Measurements from ENCODE around the gene ASB13. TPM values are rescaled to one million over a fixed set of nuclear protein-coding genes. Genes with fewer than 3 reads are reported as not detected.

The ASB13 gene
- total RNA-seq, 1 donor from 2014 or later = 15.3 TPM

GRCh38 chr10:5649746-5650145 is 16.6 kb downstream of the ASB13 start:
- TF ChIP-seq CTCF (IDR thresholded peaks at IDR 0.05) = no peak
- peaks cover 0 to 4% of the 10 kb centered on the region in 2 donors for H3K4me1 ChIP-seq
- no peak overlapping the region for H3K4me3 ChIP-seq
- no peaks in the 10 kb centered on the region for H3K27me3 ChIP-seq
- H3K9me3 ChIP-seq = no peaks in the 10 kb centered on the region
- intact Hi-C loops (cut with DNase I) = no loop called here
- H3K27ac ChIP-seq = no peak overlapping the region
- DNase-seq (ENCODE audit: low spot score in 2 of 2) = no peak
- H3K36me3 ChIP-seq = peaks cover 16 to 43% of the 10 kb centered on the region in 2 donors

- H3K4me1 ChIP-seq = peaks cover 0 to 5% of the 10 kb centered on the region in 2 donors
- no peak for TF ChIP-seq CTCF (IDR thresholded peaks at IDR 0.05)
- H3K36me3 ChIP-seq = peaks cover 16 to 43% of the 10 kb centered on the region in 2 donors
- no peak overlapping the region for H3K4me3 ChIP-seq
- DNase-seq (ENCODE audit: low spot score in 2 of 2) = no peak
- H3K9me3 ChIP-seq = no peaks in the 10 kb centered on the region
- intact Hi-C loops (cut with DNase I) = no loop called here
- H3K27ac ChIP-seq = no peak overlapping the region
- no peaks in the 10 kb centered on the region for H3K27me3 ChIP-seq
These were observed 17.6 kb downstream of the ASB13 start for GRCh38 chr10:5648494-5649457.

GRCh38 chr10:5647507-5648240 is 18.7 kb downstream of the ASB13 start:
- H3K4me3 ChIP-seq = no peak overlapping the region
- H3K9me3 ChIP-seq = no peaks in the 10 kb centered on the region
- peaks cover 0 to 12% of the 10 kb centered on the region in 2 donors for H3K4me1 ChIP-seq
- H3K27me3 ChIP-seq = no peaks in the 10 kb centered on the region
- H3K27ac ChIP-seq = peak overlapping the region in 1 of 2 donors; percentile 46
- intact Hi-C loops (cut with DNase I) = no loop called here
- DNase-seq (ENCODE audit: low spot score in 2 of 2) = no peak
- peaks cover 16 to 40% of the 10 kb centered on the region in 2 donors for H3K36me3 ChIP-seq
- no peak for TF ChIP-seq CTCF (IDR thresholded peaks at IDR 0.05)

GRCh38 chr10:5645944-5646617 is 20.3 kb downstream of the ASB13 start:
- Histone ChIP-seq H3K27me3 (no peaks in the 10 kb centered on the region), H3K4me1 (peaks cover 0 to 10% of the 10 kb centered on the region in 2 donors), H3K36me3 (peaks cover 27 to 47% of the 10 kb centered on the region in 2 donors), H3K9me3 (no peaks in the 10 kb centered on the region), H3K4me3 (no peak overlapping the region), H3K27ac (peak overlapping the region; percentile 15)
- DNase-seq (ENCODE audit: low spot score in 2 of 2) = no peak
- no peak for TF ChIP-seq CTCF (IDR thresholded peaks at IDR 0.05)
- intact Hi-C loops (cut with DNase I) = no loop called here

GRCh38 chr10:5645375-5645774 is 21.0 kb downstream of the ASB13 start:
- Histone ChIP-seq H3K9me3 (no peaks in the 10 kb centered on the region), H3K36me3 (peaks cover 28 to 51% of the 10 kb centered on the region in 2 donors), H3K4me1 (peaks cover 0 to 10% of the 10 kb centered on the region in 2 donors), H3K27ac (peak overlapping the region; percentile 15 to 72), H3K4me3 (no peak overlapping the region), H3K27me3 (no peaks in the 10 kb centered on the region)
- DNase-seq (ENCODE audit: low spot score in 2 of 2) = no peak
- intact Hi-C loops (cut with DNase I) = no loop called here
- TF ChIP-seq CTCF (IDR thresholded peaks at IDR 0.05) = no peak

All from ascending aorta (tissue), 2 donors.